Measurements from ENCODE around the gene MTCL1. TPM values are rescaled to one million over a fixed set of nuclear protein-coding genes. Genes with fewer than 3 reads are reported as not detected.

Gene MTCL1
- total RNA-seq, 1 experiment from 2014 or later: 11.2 TPM

DNA sequence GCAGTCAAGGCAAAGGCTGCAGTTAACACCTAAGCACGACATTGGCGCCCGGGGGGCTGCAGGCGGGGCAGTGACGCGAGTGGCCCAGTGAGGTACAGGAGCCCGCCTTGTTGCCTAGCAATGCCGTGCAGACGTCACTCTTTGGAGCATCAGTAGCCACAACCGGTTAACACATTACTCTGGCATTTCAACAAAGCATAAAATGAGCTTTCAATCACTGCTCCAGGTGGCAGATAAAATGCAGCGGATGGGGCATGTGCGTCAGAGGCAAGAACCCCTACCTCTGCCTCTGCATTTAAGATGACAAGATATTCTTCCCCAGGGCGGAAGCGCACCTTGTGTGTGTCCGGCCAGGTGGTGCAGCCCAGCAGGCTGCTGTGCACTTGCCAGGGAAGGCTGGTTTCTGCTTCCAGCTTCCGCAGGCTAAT is 139.4 kb downstream of the MTCL1 start:
- no peak for DNase-seq (ENCODE audit: low spot score)
- BruUV-seq (replicated peaks): no TSS peak
- intact Hi-C loops (cut with micrococcal nuclease; ENCODE audit: unreplicated experiment): no loop called here

DNA sequence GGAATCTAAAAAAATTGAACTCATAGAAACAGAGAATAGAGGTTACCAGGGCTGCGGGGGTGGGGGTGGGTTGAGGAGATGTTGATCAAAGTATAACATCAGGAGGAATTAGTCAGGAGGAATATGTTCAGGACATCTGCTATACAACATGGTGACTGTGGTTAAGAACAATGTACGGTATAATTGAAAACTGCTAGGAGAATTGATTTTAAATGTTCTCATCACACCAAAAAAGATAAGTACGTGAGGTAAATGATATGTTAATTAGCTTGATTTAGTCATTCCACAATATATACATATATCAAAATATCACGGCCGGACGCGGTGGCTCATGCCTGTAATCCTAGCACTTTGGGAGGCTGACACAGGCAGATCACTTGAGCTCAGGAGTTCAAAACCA is 140.2 kb downstream of the MTCL1 start:
- Histone ChIP-seq H3K4me3 (ENCODE audit: low read depth, low read length, poor library complexity, severe bottlenecking) (no peak overlapping the region), H3K27me3 (replicated peaks; ENCODE audit: insufficient read depth, low read depth, low read length, poor library complexity) (no peaks in the 10 kb centered on the region), H3K36me3 (ENCODE audit: insufficient read depth, low read length, poor library complexity, severe bottlenecking) (no peaks in the 10 kb centered on the region), H3K27ac (ENCODE audit: low read depth, low read length, poor library complexity, severe bottlenecking) (no peak overlapping the region), H3K4me1 (ENCODE audit: insufficient read depth, low read length, poor library complexity, severe bottlenecking) (no peaks in the 10 kb centered on the region), H3K9me3 (ENCODE audit: low read depth, low read length, poor library complexity, severe bottlenecking) (no peaks in the 10 kb centered on the region)
- ChIA-PET CTCF (no interaction called here), POLR2A (ENCODE audit: low non-redundant PET) (no interaction called here)
- no peak for DNase-seq (ENCODE audit: low spot score)
- TF ChIP-seq, protein P1, sequence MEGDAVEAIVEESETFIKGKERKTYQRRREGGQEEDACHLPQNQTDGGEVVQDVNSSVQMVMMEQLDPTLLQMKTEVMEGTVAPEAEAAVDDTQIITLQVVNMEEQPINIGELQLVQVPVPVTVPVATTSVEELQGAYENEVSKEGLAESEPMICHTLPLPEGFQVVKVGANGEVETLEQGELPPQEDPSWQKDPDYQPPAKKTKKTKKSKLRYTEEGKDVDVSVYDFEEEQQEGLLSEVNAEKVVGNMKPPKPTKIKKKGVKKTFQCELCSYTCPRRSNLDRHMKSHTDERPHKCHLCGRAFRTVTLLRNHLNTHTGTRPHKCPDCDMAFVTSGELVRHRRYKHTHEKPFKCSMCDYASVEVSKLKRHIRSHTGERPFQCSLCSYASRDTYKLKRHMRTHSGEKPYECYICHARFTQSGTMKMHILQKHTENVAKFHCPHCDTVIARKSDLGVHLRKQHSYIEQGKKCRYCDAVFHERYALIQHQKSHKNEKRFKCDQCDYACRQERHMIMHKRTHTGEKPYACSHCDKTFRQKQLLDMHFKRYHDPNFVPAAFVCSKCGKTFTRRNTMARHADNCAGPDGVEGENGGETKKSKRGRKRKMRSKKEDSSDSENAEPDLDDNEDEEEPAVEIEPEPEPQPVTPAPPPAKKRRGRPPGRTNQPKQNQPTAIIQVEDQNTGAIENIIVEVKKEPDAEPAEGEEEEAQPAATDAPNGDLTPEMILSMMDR (conservative IDR thresholded peaks at IDR 0.05; ENCODE audit: low read depth, low read length): no peak
- TF ChIP-seq EZH2 (IDR thresholded peaks at IDR 0.05; ENCODE audit: borderline replicate concordance, low read depth, low read length, poor library complexity, severe bottlenecking): no peak
- intact Hi-C loops (cut with micrococcal nuclease; ENCODE audit: unreplicated experiment): no loop called here
- BruUV-seq (replicated peaks): no TSS peak

More for the DNA sequence above, 139.4 kb downstream of the MTCL1 start:
- Histone ChIP-seq H3K27me3 (replicated peaks; ENCODE audit: insufficient read depth, low read depth, low read length, poor library complexity) (no peaks in the 10 kb centered on the region), H3K4me3 (ENCODE audit: low read depth, low read length, poor library complexity, severe bottlenecking) (no peak overlapping the region), H3K27ac (ENCODE audit: low read depth, low read length, poor library complexity, severe bottlenecking) (no peak overlapping the region), H3K36me3 (ENCODE audit: insufficient read depth, low read length, poor library complexity, severe bottlenecking) (no peaks in the 10 kb centered on the region), H3K4me1 (ENCODE audit: insufficient read depth, low read length, poor library complexity, severe bottlenecking) (no peaks in the 10 kb centered on the region), H3K9me3 (ENCODE audit: low read depth, low read length, poor library complexity, severe bottlenecking) (no peaks in the 10 kb centered on the region)
- POLR2A ChIA-PET (ENCODE audit: low non-redundant PET): no interaction called here
- CTCF ChIA-PET: no interaction called here
- TF ChIP-seq, protein P1 (conservative IDR thresholded peaks at IDR 0.05; ENCODE audit: low read depth, low read length): no peak
- no peak for TF ChIP-seq EZH2 (IDR thresholded peaks at IDR 0.05; ENCODE audit: borderline replicate concordance, low read depth, low read length, poor library complexity, severe bottlenecking)

DNA sequence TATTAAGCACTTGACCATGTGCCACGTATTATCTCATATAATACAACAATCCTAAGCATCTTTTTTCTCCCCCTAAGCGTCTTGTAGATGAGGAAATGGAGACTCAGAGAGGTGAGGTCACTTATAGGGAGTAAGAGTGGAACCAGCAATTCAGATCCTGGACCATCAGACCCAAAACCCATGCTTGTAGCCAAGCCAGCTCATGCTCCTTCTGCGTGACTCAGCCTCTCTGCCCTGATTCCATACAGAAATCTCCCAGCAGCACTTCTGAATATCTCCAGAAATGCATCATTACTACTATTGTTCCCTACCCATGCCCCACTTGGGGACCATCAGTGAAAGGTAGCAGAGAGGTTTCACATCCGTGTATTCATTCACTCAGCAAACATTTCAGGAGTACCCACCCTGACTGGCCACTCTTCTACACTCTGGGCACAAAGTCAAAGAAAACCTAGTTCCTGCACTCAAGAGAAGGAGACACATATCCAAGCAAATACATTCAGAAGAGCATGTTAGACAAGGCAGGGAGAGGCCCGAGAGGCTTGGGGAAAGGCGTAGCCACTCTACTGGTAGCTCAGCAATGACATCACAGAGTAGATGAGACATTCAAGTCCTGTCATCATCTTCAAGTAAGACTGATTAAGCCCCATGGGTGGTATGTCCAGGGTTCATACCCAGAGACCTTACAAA is 141.9 kb downstream of the MTCL1 start:
- POLR2A ChIA-PET (ENCODE audit: low non-redundant PET): no interaction called here
- H3K27ac ChIP-seq (ENCODE audit: low read depth, low read length, poor library complexity, severe bottlenecking): no peak overlapping the region
- no peaks in the 10 kb centered on the region for H3K36me3 ChIP-seq (ENCODE audit: insufficient read depth, low read length, poor library complexity, severe bottlenecking)
- no peak for TF ChIP-seq EZH2 (IDR thresholded peaks at IDR 0.05; ENCODE audit: borderline replicate concordance, low read depth, low read length, poor library complexity, severe bottlenecking)
- TF ChIP-seq, protein P1 (conservative IDR thresholded peaks at IDR 0.05; ENCODE audit: low read depth, low read length): no peak
- no peaks in the 10 kb centered on the region for H3K9me3 ChIP-seq (ENCODE audit: low read depth, low read length, poor library complexity, severe bottlenecking)
- no TSS peak for BruUV-seq (replicated peaks)
- DNase-seq (ENCODE audit: low spot score): no peak
- intact Hi-C loops (cut with micrococcal nuclease; ENCODE audit: unreplicated experiment): no loop called here
- no peaks in the 10 kb centered on the region for H3K27me3 ChIP-seq (replicated peaks; ENCODE audit: insufficient read depth, low read depth, low read length, poor library complexity)
- CTCF ChIA-PET: no interaction called here
- H3K4me3 ChIP-seq (ENCODE audit: low read depth, low read length, poor library complexity, severe bottlenecking): no peak overlapping the region
- H3K4me1 ChIP-seq (ENCODE audit: insufficient read depth, low read length, poor library complexity, severe bottlenecking): no peaks in the 10 kb centered on the region

Measured in A673 (cell line).